GM12891 (cell line): ENCODE measurements around the gene UBE2O.

Experiments used
- POLR2A ChIP-seq: IDR thresholded peaks from 2 replicates; pipeline ENCODE4 v1.6.1; 2011; ENCODE audit warnings: low read depth, low read length, control low read depth
- POLR2AphosphoS5 ChIP-seq: IDR thresholded peaks from 2 replicates; pipeline ENCODE4 v1.6.1; 2011; ENCODE audit warnings: low read depth, low read length, control low read depth
- TAF1 ChIP-seq: IDR thresholded peaks from 2 replicates; pipeline ENCODE4 v1.6.1; 2011; ENCODE audit warnings: low read depth, low read length, control low read depth

GRCh38 chr17:76462556-76463290 is 9.8 kb upstream of the UBE2O start:
- TF ChIP-seq POLR2A, result no peak
- no peak for TF ChIP-seq POLR2AphosphoS5
- no peak for TF ChIP-seq TAF1
